HepG2 (cell line): ENCODE results near the gene LARP1. TPM values are rescaled to one million over a fixed set of nuclear protein-coding genes. Genes with fewer than 3 reads are reported as not detected.
A peak's percentile ranks its signal among the peaks of the same experiment; 100 is the strongest.

Source experiments
- CBFB ChIP-seq: sonication (generic); formaldehyde crosslinking; IDR thresholded peaks from 2 replicates; pipeline ENCODE4 v1.4.0; 2020; ENCODE audit warnings: missing genetic modification reagents
- PCBP1 ChIP-seq: fragments of 200-400 bp; formaldehyde crosslinking; IDR thresholded peaks from 2 replicates; pipeline ENCODE4 v1.6.1; 2017; ENCODE audit warnings: mild to moderate bottlenecking, low read depth, low read length, borderline replicate concordance
- PHF21A ChIP-seq: sonication (generic); formaldehyde crosslinking; IDR thresholded peaks from 2 replicates; pipeline ENCODE4 v1.5.0; 2020; ENCODE audit warnings: mild to moderate bottlenecking, missing genetic modification reagents
- SALL1 ChIP-seq: sonication (generic); formaldehyde crosslinking; IDR thresholded peaks from 2 replicates; pipeline ENCODE4 v1.8.0; 2022; ENCODE audit warnings: mild to moderate bottlenecking, missing genetic modification reagents
- SAP130 ChIP-seq: IDR thresholded peaks from 2 replicates; pipeline ENCODE4 v1.6.1; 2016; ENCODE audit warnings: low read depth
- SMARCE1 ChIP-seq: fragments of 450-650 bp; IDR thresholded peaks from 2 replicates; pipeline ENCODE4 v1.6.1; 2017; ENCODE audit warnings: borderline replicate concordance
- SNAPC4 ChIP-seq: sonication (generic); formaldehyde crosslinking; IDR thresholded peaks from 2 replicates; pipeline ENCODE4 v1.4.0; 2020; ENCODE audit warnings: mild to moderate bottlenecking, missing genetic modification reagents
- ZFP36 ChIP-seq: fragments of 150-350 bp; IDR thresholded peaks from 2 replicates; pipeline ENCODE4 v1.6.1; 2018; ENCODE audit warnings: borderline replicate concordance, low read length, low read depth; ENCODE audit not compliant: partially characterized antibody
- ZNF34 ChIP-seq: sonication (generic); formaldehyde crosslinking; IDR thresholded peaks from 2 replicates; pipeline ENCODE4 v1.4.0; 2020; ENCODE audit warnings: mild to moderate bottlenecking, missing genetic modification reagents, borderline replicate concordance
- ZNF343 ChIP-seq: sonication (generic); formaldehyde crosslinking; IDR thresholded peaks from 2 replicates; pipeline ENCODE4 v1.4.0; 2020; ENCODE audit warnings: mild to moderate bottlenecking, missing genetic modification reagents
- ZNF432 ChIP-seq: sonication (generic); formaldehyde crosslinking; IDR thresholded peaks from 2 replicates; pipeline ENCODE4 v1.5.0; 2020; ENCODE audit warnings: missing genetic modification reagents, mild to moderate bottlenecking, borderline replicate concordance
- ZNF556 ChIP-seq: sonication (generic); formaldehyde crosslinking; IDR thresholded peaks from 2 replicates; pipeline ENCODE4 v1.4.0; 2020; ENCODE audit warnings: mild to moderate bottlenecking, missing genetic modification reagents, borderline replicate concordance
- ZNF614 ChIP-seq: IDR thresholded peaks from 2 replicates; pipeline ENCODE4 v1.6.1; 2018; ENCODE audit warnings: missing biosample characterization, missing genetic modification reagents, inconsistent platforms, borderline replicate concordance
- ZUFSP ChIP-seq: sonication (generic); formaldehyde crosslinking; IDR thresholded peaks from 2 replicates; pipeline ENCODE4 v1.9.0; 2021; ENCODE audit warnings: missing genetic modification reagents, mild to moderate bottlenecking, borderline replicate concordance
- polyA plus RNA-seq, 8 experiments: library from polyadenylated mRNA; depleted of rRNA in 3 of 8; stranded (reverse) in 7 of 8; unstranded in 1 of 8; fragments of >200 nt; fragmentation: Illumina TruSeq in 4 of 8; extraction: Trizol in 4 of 8; gene quantifications; 2 replicates each; pipeline versions ENCODE4 v1.2.1 to v1.2.3, GENCODE V29; 2011 to 2016; ENCODE audit warnings: low read depth in 4 of 8, missing spikeins in 1 of 8, mixed read lengths in 1 of 8; ENCODE audit not compliant: insufficient read depth in 1 of 8
- total RNA-seq, 5 experiments: library from RNA; depleted of rRNA; stranded (reverse); fragments of >200 nt; fragmentation: Illumina TruSeq; extraction: Trizol; gene quantifications; 2 replicates each; pipeline ENCODE4 v1.2.3, GENCODE V29; 2016; ENCODE audit warnings: low read depth in 1 of 5
- TF ChIP-seq, protein P1 (sequence below): sonication (generic); formaldehyde crosslinking; conservative IDR thresholded peaks from 2 replicates; pipeline ENCODE4 v1.4.0; 2020; ENCODE audit warnings: mild to moderate bottlenecking, missing genetic modification reagents, moderate library complexity
- TF ChIP-seq, protein P2 (sequence below): sonication (generic); formaldehyde crosslinking; IDR thresholded peaks from 2 replicates; pipeline ENCODE4 v1.5.0; 2020; ENCODE audit warnings: missing genetic modification reagents, mild to moderate bottlenecking, borderline replicate concordance

Gene LARP1
- total and polyA plus RNA-seq, 2 of the 13 experiments (the other 11 are each of a cell fraction or from before 2014, with no cell fraction given), result 45.2 to 61.4 TPM

DNA sequence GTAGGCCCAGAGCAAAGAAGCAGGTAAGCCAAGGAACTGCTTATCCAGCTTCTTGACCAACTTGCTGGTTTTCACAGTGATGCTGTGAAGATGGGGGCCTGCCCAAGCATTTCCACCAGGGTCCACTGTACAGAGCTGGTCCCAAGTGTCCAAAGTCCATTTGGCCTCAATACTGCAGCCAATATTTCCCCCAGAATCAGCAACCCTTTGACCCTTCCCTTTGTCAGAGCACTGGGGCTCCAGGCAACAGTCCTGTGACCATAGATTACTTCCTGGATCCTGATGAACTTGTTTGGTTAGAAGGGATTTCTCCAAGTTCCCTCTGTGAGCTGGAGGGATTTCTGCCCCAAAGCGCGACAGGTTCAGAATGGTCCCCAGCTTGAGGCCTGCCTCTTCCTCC is 68.9 kb downstream of the LARP1 start (continued):
- no peak for TF ChIP-seq SNAPC4 (CRISPR knock-in tag)
- no peak for TF ChIP-seq ZNF614 (CRISPR knock-in tag)
- TF ChIP-seq, protein P1, sequence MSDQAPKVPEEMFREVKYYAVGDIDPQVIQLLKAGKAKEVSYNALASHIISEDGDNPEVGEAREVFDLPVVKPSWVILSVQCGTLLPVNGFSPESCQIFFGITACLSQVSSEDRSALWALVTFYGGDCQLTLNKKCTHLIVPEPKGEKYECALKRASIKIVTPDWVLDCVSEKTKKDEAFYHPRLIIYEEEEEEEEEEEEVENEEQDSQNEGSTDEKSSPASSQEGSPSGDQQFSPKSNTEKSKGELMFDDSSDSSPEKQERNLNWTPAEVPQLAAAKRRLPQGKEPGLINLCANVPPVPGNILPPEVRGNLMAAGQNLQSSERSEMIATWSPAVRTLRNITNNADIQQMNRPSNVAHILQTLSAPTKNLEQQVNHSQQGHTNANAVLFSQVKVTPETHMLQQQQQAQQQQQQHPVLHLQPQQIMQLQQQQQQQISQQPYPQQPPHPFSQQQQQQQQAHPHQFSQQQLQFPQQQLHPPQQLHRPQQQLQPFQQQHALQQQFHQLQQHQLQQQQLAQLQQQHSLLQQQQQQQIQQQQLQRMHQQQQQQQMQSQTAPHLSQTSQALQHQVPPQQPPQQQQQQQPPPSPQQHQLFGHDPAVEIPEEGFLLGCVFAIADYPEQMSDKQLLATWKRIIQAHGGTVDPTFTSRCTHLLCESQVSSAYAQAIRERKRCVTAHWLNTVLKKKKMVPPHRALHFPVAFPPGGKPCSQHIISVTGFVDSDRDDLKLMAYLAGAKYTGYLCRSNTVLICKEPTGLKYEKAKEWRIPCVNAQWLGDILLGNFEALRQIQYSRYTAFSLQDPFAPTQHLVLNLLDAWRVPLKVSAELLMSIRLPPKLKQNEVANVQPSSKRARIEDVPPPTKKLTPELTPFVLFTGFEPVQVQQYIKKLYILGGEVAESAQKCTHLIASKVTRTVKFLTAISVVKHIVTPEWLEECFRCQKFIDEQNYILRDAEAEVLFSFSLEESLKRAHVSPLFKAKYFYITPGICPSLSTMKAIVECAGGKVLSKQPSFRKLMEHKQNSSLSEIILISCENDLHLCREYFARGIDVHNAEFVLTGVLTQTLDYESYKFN (CRISPR knock-in tag), result peak; percentile 65
- no peak for TF ChIP-seq ZUFSP (CRISPR knock-in tag)
- no peak for TF ChIP-seq PCBP1
- TF ChIP-seq, protein P2, sequence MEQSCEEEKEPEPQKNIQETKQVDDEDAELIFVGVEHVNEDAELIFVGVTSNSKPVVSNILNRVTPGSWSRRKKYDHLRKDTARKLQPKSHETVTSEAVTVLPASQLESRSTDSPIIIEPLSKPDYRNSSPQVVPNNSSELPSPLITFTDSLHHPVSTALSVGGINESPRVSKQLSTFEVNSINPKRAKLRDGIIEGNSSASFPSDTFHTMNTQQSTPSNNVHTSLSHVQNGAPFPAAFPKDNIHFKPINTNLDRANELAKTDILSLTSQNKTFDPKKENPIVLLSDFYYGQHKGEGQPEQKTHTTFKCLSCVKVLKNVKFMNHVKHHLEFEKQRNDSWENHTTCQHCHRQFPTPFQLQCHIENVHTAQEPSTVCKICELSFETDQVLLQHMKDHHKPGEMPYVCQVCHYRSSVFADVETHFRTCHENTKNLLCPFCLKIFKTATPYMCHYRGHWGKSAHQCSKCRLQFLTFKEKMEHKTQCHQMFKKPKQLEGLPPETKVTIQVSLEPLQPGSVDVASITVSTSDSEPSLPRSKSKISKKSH (CRISPR knock-in tag), result no peak
- TF ChIP-seq SALL1, result peak; percentile 38; the same call in 1 of the 2 replicates
- peak; percentile 33; the same call in 1 of the 2 replicates for TF ChIP-seq SAP130 (CRISPR knock-in tag)
- TF ChIP-seq ZNF343, result no peak
- no peak for TF ChIP-seq CBFB
- no peak for TF ChIP-seq ZNF432 (CRISPR knock-in tag)
- no peak for TF ChIP-seq ZNF556
- no peak for TF ChIP-seq SMARCE1
- TF ChIP-seq PHF21A (CRISPR knock-in tag), result no peak; the same call in 1 of the 2 replicates
- no peak for TF ChIP-seq ZFP36
- no peak for TF ChIP-seq ZNF34 (CRISPR knock-in tag)
